IPS-NIHi7 (cell line): ENCODE measurements around the gene B2M.
A peak's percentile ranks its signal among the peaks of the same experiment; 100 is the strongest.
"Not testable (repeated sequence)": the region's sequence is repeated elsewhere in the genome, so short reads cannot be mapped to it uniquely, and the experiment has no call there.

ENCODE experiments used
- DNase-seq: peaks from one replicate; pipeline ENCODE4 v3.0.0; 2012; ENCODE audit warnings: mixed read lengths; ENCODE audit errors: extremely low spot score

The B2M gene

GRCh38 chr15:44711096-44711742 is at the start of gene B2M, which contains the start of gene PATL2:
B2M (plus strand) TSS chr15:44711517; CDS start chr15:44711547, 30 bp downstream.
PATL2 (minus strand) TSS chr15:44711323; CDS start chr15:44676490, 34,833 bp downstream.
- peak; percentile 94 for DNase-seq

GRCh38 chr15:44661576-44661975 is 49.7 kb upstream of the B2M start:
- no peak for DNase-seq

DNA sequence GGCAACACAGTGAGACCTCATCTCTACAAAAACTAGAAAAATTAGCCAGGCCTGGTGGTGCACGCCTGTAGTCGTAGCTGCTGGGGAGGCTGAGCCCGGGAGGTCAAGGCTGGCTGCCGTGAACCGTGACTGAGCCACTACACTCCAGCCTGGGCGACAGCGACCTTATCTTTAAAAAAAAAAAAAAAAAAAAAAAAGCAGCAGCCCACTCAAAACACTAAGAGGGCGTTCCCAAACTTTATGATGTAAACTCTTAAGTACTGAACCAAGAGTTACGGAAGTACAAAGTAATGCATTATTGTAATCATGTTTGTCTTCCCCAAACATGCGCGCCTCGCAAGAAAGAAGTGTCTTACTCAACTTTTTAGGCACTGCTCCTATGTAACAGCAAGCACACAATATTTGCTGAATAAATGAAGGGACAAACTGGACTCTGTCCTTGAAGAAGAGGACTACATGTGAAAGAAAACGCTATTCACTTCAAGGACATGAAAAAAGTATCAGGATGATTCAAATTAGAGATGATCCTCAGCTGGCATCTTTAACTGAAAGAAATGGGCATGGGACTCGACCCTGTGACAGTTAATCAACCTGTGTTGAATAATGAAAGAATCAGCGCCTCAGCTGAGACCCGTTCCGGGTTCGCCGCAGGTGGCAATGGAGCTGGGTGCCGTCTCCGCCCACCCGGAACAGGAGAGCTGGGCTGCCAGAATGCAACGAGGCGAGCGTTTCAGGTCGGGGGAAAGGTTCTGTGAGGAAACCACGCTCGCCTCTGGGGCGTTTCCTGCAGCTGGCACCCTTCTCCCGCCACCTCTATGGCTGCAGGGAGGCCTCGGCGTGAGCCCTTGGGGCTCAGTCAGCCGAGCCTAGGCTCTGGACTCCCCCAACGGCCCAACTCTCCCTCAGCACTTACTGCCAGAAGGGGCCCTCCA is 48.6 kb upstream of the B2M start:
- DNase-seq: peak; percentile 59

DNA sequence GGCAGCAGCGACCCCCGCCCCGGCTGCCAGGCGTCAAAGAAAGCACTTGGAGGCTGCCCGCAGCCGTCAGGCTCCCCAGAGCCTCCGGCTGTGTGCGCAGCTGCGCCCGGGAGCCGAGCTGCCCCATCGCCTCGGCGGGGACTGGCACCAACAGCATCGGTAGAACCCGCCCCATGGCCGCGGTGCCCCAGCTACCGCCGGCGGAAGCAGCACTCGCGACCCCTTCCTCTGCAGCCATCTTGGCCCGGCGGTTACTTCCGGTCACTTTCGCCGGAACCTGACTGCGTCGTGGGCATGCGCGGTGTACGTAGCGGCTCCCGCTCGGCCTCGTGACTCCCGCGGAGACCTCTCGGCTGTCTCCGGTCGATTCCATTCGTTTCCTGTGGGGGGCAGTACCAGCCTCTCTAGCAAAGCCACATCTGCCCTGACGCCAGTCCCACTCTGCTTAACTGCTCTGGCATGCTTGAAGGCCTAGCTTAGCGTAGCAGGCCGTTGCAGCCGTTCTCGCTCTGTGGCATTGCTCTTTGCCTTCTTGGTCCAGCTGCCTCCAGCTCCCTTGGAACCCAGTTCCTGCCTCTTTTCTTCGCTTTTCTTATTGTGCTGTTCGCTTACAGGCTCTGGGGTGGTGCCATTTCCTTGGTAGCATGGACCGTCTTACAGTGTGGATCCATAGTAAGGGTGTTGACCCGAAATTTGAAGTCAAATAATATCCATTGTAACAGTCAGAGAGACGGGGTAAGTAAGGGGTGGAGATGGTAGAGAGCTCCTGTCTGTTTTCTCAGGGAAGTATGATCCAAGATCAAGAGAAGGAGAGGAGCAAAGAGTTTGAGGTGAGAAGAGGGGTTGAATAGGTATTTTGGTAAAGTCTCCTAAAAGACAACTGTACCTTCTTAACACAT is 47.7 kb upstream of the B2M start, which contains the start of gene SPG11:
TSS of gene SPG11 (minus strand) at position 253 of the 899 bp plus-strand sequence. CDS start at position 238, 15 bp downstream.
- DNase-seq: peak; percentile 98

- DNase-seq: no peak
These were observed 44.9 kb upstream of the B2M start for GRCh38 chr15:44666210-44667038.

- DNase-seq: no peak
These were observed 44.3 kb upstream of the B2M start for GRCh38 chr15:44667039-44667360.

DNA sequence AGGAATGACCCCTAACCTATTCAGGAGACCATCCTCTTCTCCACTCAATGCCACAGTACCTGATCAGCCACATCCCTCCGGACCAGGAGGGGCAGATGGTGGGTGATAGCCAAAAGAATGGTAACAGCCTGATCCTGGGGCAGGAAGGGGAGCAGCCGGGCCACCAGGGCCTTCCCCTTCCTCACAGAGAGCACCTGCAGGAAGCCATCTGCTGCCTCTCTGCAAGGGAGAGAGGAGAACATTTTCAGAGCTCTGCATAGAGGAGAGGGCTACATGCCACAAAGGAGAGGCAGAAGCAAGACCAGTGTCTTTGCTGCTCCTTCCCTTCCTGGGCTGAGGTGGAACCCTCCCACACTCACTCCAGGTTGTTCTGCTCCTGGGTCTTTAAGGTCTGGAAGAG is 42.4 kb upstream of the B2M start:
- no peak for DNase-seq

DNA sequence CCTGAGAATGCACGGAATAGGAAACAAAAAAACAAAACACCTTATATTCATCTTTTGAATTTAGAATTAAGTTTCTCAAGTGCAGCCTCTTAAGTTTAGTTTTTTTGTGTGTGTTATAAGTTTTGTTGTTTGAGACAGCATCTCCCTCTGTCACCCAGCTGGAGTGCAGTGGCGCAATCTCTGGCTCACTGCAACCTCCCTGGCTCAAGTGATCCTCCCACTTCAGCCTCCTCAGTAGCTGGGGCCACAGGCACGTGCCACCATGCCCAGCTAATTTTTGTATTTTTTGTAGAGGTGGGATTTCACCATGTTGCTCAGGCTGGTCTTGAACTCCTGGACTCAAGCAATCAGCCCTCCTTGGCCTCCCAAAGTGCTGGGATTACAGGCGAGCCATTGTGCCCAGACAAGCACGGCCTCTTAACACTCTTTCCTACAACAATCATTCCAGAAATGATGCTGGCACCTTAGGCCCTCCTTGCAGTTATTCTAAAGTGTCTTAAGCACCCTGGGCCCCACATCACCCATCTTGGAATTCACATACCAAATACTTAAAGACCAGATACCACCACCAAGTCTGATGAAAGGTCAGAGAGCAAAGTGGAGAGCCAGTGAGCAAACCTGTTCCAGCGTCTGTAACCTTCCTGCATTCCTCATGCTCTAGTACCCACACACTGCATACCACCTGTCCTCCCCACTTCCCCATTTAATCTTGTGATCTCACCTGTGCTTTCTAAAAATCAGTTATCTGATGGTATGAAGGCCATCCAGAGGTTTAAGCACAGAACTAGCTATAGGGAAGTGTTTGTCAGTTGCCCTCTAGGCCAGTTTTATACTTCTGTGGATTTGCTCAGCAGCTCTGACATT is 41.0 kb upstream of the B2M start:
- DNase-seq: no peak

DNA sequence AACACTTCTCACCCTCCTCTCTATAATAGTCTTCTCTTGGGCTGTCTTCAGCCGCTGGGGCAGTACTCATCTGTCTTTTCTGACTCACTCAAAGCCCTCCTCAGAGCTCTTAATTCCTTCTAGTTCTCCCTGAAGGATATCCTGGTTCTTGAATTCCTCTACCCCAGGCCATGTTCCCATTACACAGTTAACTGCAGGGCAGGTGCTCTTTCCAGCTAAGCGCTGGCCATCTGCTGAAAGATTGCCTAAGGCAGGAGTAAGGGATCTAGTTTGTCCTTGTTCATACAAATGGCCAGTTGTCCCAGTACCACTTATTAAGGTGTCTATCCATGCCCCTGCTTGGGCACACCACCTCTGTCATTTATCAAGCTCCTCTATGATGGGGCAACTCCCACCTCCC is 37.7 kb upstream of the B2M start:
- DNase-seq: no peak

DNA sequence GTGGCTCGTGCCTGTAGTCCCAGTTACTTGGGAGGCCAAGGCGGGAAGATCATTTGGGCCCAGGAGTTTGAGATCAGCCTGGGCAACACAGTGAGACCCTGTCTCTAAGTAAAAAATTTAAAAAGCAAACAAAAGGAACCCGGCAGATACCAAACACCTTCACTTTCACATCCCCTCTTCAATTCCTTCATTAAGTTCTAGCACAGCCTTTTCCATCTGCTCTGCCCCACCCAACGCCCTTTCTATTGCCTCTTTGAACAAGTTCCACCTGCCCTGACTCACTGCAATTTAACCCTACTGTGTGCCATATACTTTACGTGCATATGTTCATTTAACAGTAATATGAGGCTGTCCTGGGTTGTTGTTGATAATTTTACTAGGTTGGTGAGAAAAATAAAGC is 35.4 kb upstream of the B2M start:
- no peak for DNase-seq

DNA sequence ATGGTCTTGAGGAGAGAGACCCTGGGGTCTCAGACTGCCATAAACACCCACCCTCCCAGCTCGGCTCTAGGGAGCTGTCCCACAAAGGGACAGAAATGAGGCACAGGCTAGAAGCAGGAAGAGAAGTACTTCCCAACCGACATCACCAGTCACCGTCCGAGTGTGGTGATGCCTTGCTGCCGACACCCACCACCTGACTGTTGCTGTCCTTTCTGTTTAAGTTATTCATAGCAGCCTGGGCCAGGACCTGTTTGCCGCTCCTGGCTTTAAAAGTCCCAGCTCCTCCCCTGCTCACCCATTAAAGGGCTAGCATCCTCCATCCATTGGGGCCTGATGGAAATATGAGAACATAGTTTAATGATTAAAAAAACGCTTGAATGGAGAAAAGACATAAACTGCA is 34.6 kb upstream of the B2M start:
- DNase-seq: no peak

DNA sequence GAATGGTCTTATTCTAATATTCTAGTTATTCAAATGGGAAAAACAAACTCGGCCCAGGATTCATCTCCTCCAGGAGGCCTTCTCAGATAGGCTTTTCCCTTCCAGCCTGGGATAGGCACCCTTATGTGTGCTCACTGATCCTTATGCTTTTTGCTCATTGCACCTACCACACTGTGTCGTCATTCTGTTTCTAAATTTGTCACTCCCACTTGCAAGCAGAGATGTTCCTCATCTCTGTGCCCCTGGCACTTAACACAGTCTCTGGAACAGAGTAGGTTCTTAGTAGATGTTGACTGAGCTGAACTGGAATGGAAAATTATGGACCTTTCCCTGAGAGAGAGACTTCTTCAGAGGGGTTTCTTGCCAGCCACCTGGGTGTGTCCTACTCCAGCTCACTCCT is 29.1 kb upstream of the B2M start:
- no peak for DNase-seq

GRCh38 chr15:44682809-44683682 is 28.3 kb upstream of the B2M start:
- not testable (repeated sequence) for DNase-seq

DNA sequence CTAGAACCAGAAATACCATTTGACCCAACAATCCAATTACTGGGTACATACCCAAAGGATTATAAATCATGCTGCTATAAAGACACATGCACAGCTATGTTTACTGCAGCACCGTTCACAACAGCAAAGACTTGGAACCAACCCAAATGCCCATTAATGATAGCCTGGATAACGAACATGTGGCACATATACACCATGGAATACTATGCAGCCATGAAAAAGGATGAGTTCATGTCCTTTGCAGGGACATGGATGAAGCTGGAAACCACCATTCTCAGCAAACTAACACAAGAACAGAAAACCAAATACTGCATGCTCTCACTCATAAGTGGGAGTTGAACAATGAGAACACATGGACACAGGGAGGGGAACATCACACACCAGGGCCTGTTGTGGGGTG is 22.0 kb upstream of the B2M start:
- not testable (repeated sequence) for DNase-seq

DNA sequence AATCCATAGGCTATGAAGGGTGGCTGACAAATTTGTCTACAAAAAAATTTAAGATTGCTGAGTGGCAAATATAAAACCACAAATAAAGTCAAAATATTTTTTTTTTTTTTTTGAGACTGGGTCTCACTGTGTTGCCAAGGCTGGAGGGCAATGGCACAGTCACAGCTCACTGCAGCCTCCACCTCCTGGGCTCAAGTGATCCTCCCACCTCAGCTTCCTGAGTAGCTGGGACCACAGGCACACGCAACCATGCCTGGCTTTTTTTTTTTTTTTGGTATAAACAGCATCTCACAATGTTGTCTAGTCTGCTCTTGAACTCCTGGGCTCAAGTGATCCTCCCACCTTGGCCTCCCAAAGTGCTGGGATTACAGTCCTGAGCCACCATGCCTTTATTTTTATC is 21.1 kb upstream of the B2M start:
- not testable (repeated sequence) for DNase-seq

DNA sequence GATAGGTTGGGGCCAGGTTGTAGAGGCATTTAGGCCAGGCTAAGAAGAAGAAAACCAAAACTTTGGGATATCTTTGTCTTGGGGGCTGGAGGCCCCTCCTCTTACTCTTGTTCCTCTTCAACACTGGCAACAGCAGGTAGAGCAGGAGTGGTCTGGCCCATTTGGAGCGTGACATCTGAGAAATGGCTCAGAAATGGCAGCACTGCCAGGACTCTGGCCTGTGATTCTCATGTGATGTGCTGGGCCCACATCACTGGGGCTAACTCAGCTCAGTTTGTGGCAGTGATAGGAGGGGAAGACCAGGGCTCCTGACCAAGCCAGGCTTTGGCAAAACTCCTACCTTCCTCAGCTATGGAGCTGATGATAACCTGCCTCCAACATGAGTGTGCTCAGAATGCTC is 18.7 kb upstream of the B2M start:
- no peak for DNase-seq

GRCh38 chr15:44694416-44694815 is 16.9 kb upstream of the B2M start:
- no peak for DNase-seq

DNA sequence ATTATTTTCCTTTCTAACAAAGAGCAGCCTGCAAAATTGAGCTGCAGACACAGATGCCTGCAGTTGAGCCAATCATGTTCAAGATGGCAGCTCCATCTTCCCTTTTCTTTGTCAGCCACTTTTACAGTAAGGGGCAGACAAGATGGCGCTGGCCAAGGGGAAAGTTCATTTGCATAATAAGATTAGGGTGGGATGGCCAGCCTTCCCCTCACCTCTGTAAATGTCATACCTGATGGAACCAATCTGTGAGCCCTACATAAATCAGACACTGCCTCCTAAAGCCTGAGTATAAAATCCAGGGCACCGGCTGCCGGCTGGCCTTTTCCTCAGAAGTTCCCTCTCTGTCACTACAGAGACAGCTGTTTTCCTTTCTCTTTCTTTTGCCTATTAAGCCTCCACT is 16.0 kb upstream of the B2M start:
- no peak for DNase-seq

DNA sequence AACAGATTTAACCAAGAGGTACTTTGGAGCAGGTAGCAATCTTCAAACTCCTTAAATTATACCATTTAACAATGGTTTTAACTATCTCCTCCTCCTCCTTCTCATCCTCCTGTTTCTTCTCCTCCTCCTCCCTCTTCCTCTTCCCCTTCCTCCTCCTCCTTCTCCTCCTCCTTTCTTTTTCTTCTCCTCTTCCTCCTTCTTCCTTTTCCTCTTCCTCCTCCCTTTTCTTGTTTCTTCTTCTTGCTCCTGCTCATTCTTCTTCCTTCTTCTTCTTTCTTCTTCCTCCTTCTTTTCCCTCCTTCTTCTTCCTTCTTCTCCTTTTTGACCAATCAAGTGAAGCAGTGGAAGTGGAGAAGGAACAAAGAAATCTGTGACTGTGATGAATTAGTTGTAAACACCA is 14.3 kb upstream of the B2M start:
- DNase-seq: no peak
